HUES64 (cell line): ENCODE data around the gene ROBO2.

Experiments
- H3K27ac ChIP-seq: 2 replicates; pipeline ENCODE4 v1.7.0; 2013; ENCODE audit warnings: low read depth, low read length, inconsistent platforms
- H3K27me3 ChIP-seq: 2 replicates; pipeline ENCODE4 v1.6.1; 2013; ENCODE audit warnings: mild to moderate bottlenecking, low read length; ENCODE audit not compliant: insufficient read depth
- H3K36me3 ChIP-seq: 2 replicates; pipeline ENCODE4 v1.6.1; 2013; ENCODE audit warnings: mild to moderate bottlenecking, low read length; ENCODE audit not compliant: insufficient read depth
- H3K4me1 ChIP-seq: 2 replicates; pipeline ENCODE4 v1.6.1; 2013; ENCODE audit warnings: mild to moderate bottlenecking, low read length, moderate library complexity; ENCODE audit not compliant: insufficient read depth
- H3K4me3 ChIP-seq: 2 replicates; pipeline ENCODE4 v1.5.1; 2013; ENCODE audit warnings: mild to moderate bottlenecking, low read length, moderate library complexity
- H3K9ac ChIP-seq: 2 replicates; pipeline ENCODE4 v1.6.1; 2013; ENCODE audit warnings: mild to moderate bottlenecking, low read depth, low read length
- H3K9me3 ChIP-seq: 2 replicates; pipeline ENCODE4 v1.6.1; 2013; ENCODE audit warnings: low read depth, low read length; ENCODE audit not compliant: insufficient read depth
- WGBS: fragments of 150-250, 120-280 bp; methylation state at CpG from one replicate; pipeline ENCODE4 v1.1.7; 2013; ENCODE audit warnings: missing lambda C conversion rate; 5-methylcytosine and 5-hydroxymethylcytosine counted together

The ROBO2 gene

GRCh38 chr3:77456906-77457305 lies 417.0 kb downstream of the ROBO2 start:
- WGBS: 94% methylated on average over 1 of the region's 1 CpG
- no peaks in the 10 kb centered on the region for H3K9me3 ChIP-seq

GRCh38 chr3:77459926-77460325 lies 420.0 kb downstream of the ROBO2 start:
- Histone ChIP-seq H3K36me3 (no peaks in the 10 kb centered on the region), H3K27me3 (no peaks in the 10 kb centered on the region), H3K9me3 (no peaks in the 10 kb centered on the region), H3K4me3 (no peak overlapping the region), H3K9ac (no peak overlapping the region), H3K27ac (no peak overlapping the region), H3K4me1 (no peaks in the 10 kb centered on the region)
- 97% methylated on average over 7 of the region's 7 CpGs for WGBS

More at GRCh38 chr3:77456906-77457305, 417.0 kb downstream of the ROBO2 start:
- H3K4me3 ChIP-seq: no peak overlapping the region
- H3K36me3 ChIP-seq: no peaks in the 10 kb centered on the region
- H3K27ac ChIP-seq: no peak overlapping the region
- no peak overlapping the region for H3K9ac ChIP-seq
- H3K4me1 ChIP-seq: no peaks in the 10 kb centered on the region
- H3K27me3 ChIP-seq: no peaks in the 10 kb centered on the region

GRCh38 chr3:77460326-77460725 lies 420.4 kb downstream of the ROBO2 start:
- no peak overlapping the region for H3K4me3 ChIP-seq
- no peaks in the 10 kb centered on the region for H3K27me3 ChIP-seq
- no peaks in the 10 kb centered on the region for H3K9me3 ChIP-seq
- no peak overlapping the region for H3K27ac ChIP-seq
- H3K4me1 ChIP-seq: no peaks in the 10 kb centered on the region
- H3K9ac ChIP-seq: no peak overlapping the region
- no peaks in the 10 kb centered on the region for H3K36me3 ChIP-seq
- WGBS: 73% methylated on average over 2 of the region's 3 CpGs

GRCh38 chr3:77462951-77463350 lies 423.1 kb downstream of the ROBO2 start:
- H3K9ac ChIP-seq: no peak overlapping the region
- 0% methylated on average over 1 of the region's 1 CpG for WGBS
- no peaks in the 10 kb centered on the region for H3K27me3 ChIP-seq
- H3K4me1 ChIP-seq: no peaks in the 10 kb centered on the region
- H3K27ac ChIP-seq: no peak overlapping the region
- no peaks in the 10 kb centered on the region for H3K9me3 ChIP-seq
- H3K4me3 ChIP-seq: no peak overlapping the region
- H3K36me3 ChIP-seq: no peaks in the 10 kb centered on the region

GRCh38 chr3:77464111-77464688 lies 424.3 kb downstream of the ROBO2 start:
- H3K4me3 ChIP-seq: no peak overlapping the region
- 95% methylated on average over 3 of the region's 3 CpGs for WGBS
- H3K9me3 ChIP-seq: no peaks in the 10 kb centered on the region
- H3K9ac ChIP-seq: no peak overlapping the region
- no peaks in the 10 kb centered on the region for H3K36me3 ChIP-seq
- no peaks in the 10 kb centered on the region for H3K4me1 ChIP-seq
- no peaks in the 10 kb centered on the region for H3K27me3 ChIP-seq
- H3K27ac ChIP-seq: no peak overlapping the region

- Histone ChIP-seq H3K9ac (no peak overlapping the region), H3K9me3 (no peaks in the 10 kb centered on the region)
- WGBS: 97% methylated on average over 3 of the region's 5 CpGs
These were observed 426.7 kb downstream of the ROBO2 start for GRCh38 chr3:77466562-77467115.

GRCh38 chr3:77467702-77468625 lies 428.1 kb downstream of the ROBO2 start:
- no peaks in the 10 kb centered on the region for H3K27me3 ChIP-seq
- no peak overlapping the region for H3K27ac ChIP-seq
- H3K36me3 ChIP-seq: no peaks in the 10 kb centered on the region
- H3K9ac ChIP-seq: no peak overlapping the region
- 87% methylated on average over 8 of the region's 8 CpGs for WGBS
- no peaks in the 10 kb centered on the region for H3K4me1 ChIP-seq
- H3K9me3 ChIP-seq: no peaks in the 10 kb centered on the region
- no peak overlapping the region for H3K4me3 ChIP-seq

More at GRCh38 chr3:77466562-77467115, 426.7 kb downstream of the ROBO2 start:
- Histone ChIP-seq H3K27ac (no peak overlapping the region), H3K27me3 (no peaks in the 10 kb centered on the region), H3K4me3 (no peak overlapping the region), H3K4me1 (no peaks in the 10 kb centered on the region), H3K36me3 (no peaks in the 10 kb centered on the region)

- Histone ChIP-seq H3K9ac (no peak overlapping the region), H3K4me3 (no peak overlapping the region), H3K9me3 (no peaks in the 10 kb centered on the region), H3K27me3 (no peaks in the 10 kb centered on the region), H3K36me3 (no peaks in the 10 kb centered on the region), H3K27ac (no peak overlapping the region), H3K4me1 (no peaks in the 10 kb centered on the region)
- WGBS: 92% methylated on average over 3 of the region's 3 CpGs
These were observed 428.7 kb downstream of the ROBO2 start for GRCh38 chr3:77468626-77469020.

GRCh38 chr3:77475507-77475906 lies 435.6 kb downstream of the ROBO2 start:
- H3K9ac ChIP-seq: no peak overlapping the region
- no peaks in the 10 kb centered on the region for H3K27me3 ChIP-seq
- H3K4me1 ChIP-seq: peaks cover 31% of the 10 kb centered on the region
- no peaks in the 10 kb centered on the region for H3K9me3 ChIP-seq
- no peaks in the 10 kb centered on the region for H3K36me3 ChIP-seq
- peak overlapping the region; percentile 62; the same call in 1 of the 2 replicates for H3K27ac ChIP-seq
- H3K4me3 ChIP-seq: no peak overlapping the region
- 10% methylated on average over 2 of the region's 2 CpGs for WGBS

- Histone ChIP-seq H3K27ac (no peak overlapping the region), H3K4me1 (peaks cover 31% of the 10 kb centered on the region), H3K9me3 (no peaks in the 10 kb centered on the region), H3K27me3 (no peaks in the 10 kb centered on the region), H3K9ac (no peak overlapping the region), H3K36me3 (no peaks in the 10 kb centered on the region), H3K4me3 (no peak overlapping the region)
These were observed 439.1 kb downstream of the ROBO2 start for GRCh38 chr3:77479021-77479420.

GRCh38 chr3:77489216-77489615 lies 449.3 kb downstream of the ROBO2 start:
- H3K9me3 ChIP-seq: peaks cover 4% of the 10 kb centered on the region
- WGBS: 44% methylated on average over 1 of the region's 1 CpG
- no peak overlapping the region for H3K4me3 ChIP-seq
- no peak overlapping the region for H3K9ac ChIP-seq
- H3K27ac ChIP-seq: no peak overlapping the region
- no peaks in the 10 kb centered on the region for H3K36me3 ChIP-seq
- no peaks in the 10 kb centered on the region for H3K4me1 ChIP-seq
- H3K27me3 ChIP-seq: no peaks in the 10 kb centered on the region
